CD4-positive, alpha-beta T cell treated with Interleukin-6 at 100 ng/mL for 8 hours (primary cell): Measurements from ENCODE around the gene ALOX12B.

Experiments used
- DNase-seq: peaks from one replicate; pipeline ENCODE4 v3.0.0-alpha.2; 2020; ENCODE audit warnings: mixed read lengths, low spot score

The ALOX12B gene

GRCh38 chr17:8087075-8087951 lies at the start of gene ALOX12B:
ALOX12B (minus strand) TSS chr17:8087716; CDS start chr17:8087442, 274 bp downstream.
- no peak for DNase-seq

- DNase-seq, result no peak
Observed at GRCh38 chr17:8133941-8134340, 46.4 kb upstream of the ALOX12B start.

- no peak for DNase-seq
Observed at GRCh38 chr17:8133399-8133798, 45.9 kb upstream of the ALOX12B start.

- no peak for DNase-seq
Observed at GRCh38 chr17:8131844-8132441, 44.4 kb upstream of the ALOX12B start.

- no peak for DNase-seq
Observed at GRCh38 chr17:8128125-8128784, 40.7 kb upstream of the ALOX12B start.

GRCh38 chr17:8126491-8127066 lies 39.1 kb upstream of the ALOX12B start:
- no peak for DNase-seq

- DNase-seq, result no peak
Observed at GRCh38 chr17:8125947-8126490, 38.5 kb upstream of the ALOX12B start.

- DNase-seq, result peak; percentile 83
Observed at GRCh38 chr17:8125154-8125946, 37.8 kb upstream of the ALOX12B start.

- no peak for DNase-seq
Observed at GRCh38 chr17:8124350-8125153, 37.0 kb upstream of the ALOX12B start.

- no peak for DNase-seq
Observed at GRCh38 chr17:8123695-8124349, 36.3 kb upstream of the ALOX12B start, which contains the start of gene HES7. HES7 (minus strand) TSS chr17:8124106; CDS start chr17:8124084, 22 bp downstream.

GRCh38 chr17:8122924-8123694 lies 35.6 kb upstream of the ALOX12B start:
- no peak for DNase-seq

- DNase-seq, result no peak
Observed at GRCh38 chr17:8122422-8122923, 35.0 kb upstream of the ALOX12B start.

- DNase-seq, result no peak
Observed at GRCh38 chr17:8121681-8122421, 34.3 kb upstream of the ALOX12B start.

- DNase-seq, result no peak
Observed at GRCh38 chr17:8121407-8121680, 33.8 kb upstream of the ALOX12B start.

GRCh38 chr17:8120520-8121406 lies 33.2 kb upstream of the ALOX12B start:
- peak; percentile 43 for DNase-seq

GRCh38 chr17:8119581-8120519 lies 32.3 kb upstream of the ALOX12B start:
- peak; percentile 85 for DNase-seq
